Measurements from ENCODE around the gene UGT1A5.
A peak's percentile ranks its signal among the peaks of the same experiment; 100 is the strongest.
"Not testable (repeated sequence)": the region's sequence is repeated elsewhere in the genome, so short reads cannot be mapped to it uniquely, and the experiment has no call there.

UGT1A5 gene

DNA sequence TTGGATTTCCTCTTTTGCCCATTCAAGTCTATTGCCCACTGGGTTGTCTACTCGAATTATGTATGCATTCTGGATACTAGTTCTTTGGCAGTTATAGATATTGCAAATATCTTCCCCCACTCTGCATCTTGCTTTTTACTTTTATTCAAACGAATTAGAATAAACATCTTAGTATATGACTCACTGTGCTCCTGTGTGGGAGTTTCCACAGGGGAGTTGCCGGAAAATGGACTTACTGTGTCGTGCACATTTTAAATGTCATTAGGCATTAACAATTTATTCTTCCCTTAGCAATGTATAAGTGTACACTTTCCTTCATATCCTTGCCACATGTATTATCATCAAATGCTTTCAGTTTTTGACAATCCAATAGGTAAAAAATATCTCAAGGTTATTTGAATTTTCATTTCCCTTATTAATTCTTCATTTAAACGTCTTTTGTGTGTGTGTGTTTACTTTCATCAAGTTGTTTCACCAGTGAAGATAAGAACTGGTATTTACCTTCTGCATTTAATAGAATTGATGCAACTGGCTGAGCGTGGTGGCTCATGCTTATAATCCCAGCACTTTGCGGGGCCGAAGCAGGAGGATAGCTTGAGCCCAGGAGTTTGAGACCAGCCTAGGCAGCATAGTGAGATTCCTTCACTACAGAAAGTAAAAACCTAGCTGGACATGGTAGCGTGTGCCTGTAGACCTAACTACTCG, 4.6 kb upstream of the UGT1A5 start:
- ATAC-seq (no peak), DNase-seq (no peak)

DNA sequence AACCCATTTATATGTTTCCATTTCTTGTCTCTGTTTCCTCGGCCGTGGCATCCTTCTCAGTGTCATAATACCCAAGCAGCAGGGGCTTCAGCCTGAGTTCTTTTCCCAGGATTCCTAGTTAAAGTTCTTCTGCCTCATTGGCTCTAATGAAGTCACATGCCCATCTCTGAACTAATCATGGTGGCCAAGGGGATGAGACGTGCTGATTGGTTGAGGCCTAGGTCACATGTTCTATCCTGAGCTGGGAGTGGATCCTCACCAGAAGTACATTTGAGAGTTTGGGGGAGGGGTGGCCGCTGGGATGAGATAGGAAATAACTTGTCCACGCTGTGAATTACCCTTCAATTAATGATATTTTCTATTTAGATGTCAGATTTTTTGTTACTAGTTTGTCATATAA, 3.8 kb upstream of the UGT1A5 start:
- Mint-ChIP-seq H3K27me3 (peaks cover 9% of the 10 kb centered on the region), H3K36me3 (ENCODE audit: low read depth) (no peaks in the 10 kb centered on the region)

More for the DNA sequence above, 4.6 kb upstream of the UGT1A5 start:
- no peaks in the 10 kb centered on the region for H3K9me3 Mint-ChIP-seq
- H3K27me3 Mint-ChIP-seq = peaks cover 7% of the 10 kb centered on the region
- H3K4me3 Mint-ChIP-seq = no peak overlapping the region
- no peak overlapping the region for H3K27ac Mint-ChIP-seq
- no peaks in the 10 kb centered on the region for H3K4me1 Mint-ChIP-seq
- H3K36me3 Mint-ChIP-seq (ENCODE audit: low read depth) = no peaks in the 10 kb centered on the region

DNA sequence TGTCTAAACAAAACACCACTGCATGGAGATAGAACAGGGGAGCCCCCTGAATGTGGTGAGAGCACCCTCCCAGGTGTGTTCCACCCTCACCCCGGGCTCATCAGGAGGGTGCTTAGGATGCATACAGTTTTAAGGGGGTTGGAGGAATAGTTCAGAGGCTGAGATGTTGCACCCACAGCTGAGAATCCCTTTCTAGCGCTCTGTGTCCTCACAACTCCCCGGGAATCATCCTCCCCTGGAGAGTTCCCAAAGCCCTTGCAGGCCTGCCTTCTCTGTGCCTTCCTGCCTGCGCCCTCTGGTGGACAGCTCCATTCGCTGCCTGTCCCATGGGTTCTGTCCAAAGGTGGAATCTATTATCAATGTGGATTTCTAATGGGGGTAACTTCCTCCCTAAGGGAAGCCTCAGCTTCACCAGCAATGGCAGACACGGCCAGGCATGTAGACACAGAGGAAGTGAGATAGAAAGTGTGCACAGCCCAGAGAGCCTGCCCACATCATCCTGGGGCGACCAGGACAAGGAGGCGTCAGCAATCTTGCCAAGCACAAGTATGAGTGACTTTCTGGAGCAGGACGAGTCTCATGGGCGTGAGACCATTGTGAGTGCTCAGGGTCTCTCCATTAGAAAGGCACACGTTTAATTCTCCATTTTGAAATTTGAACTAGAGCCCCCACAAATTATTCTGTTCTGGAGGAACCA, 1.2 kb upstream of the UGT1A5 start:
- Mint-ChIP-seq H3K4me1 (peaks cover 2% of the 10 kb centered on the region), H3K4me3 (no peak overlapping the region), H3K9me3 (no peaks in the 10 kb centered on the region), H3K27me3 (peaks cover 13% of the 10 kb centered on the region), H3K36me3 (ENCODE audit: low read depth) (no peaks in the 10 kb centered on the region), H3K27ac (no peak overlapping the region)
- peak; percentile 77 for DNase-seq
- ATAC-seq = peak; percentile 68

More for the DNA sequence above, 3.8 kb upstream of the UGT1A5 start:
- no peak for DNase-seq
- Mint-ChIP-seq H3K4me3 (no peak overlapping the region), H3K9me3 (no peaks in the 10 kb centered on the region), H3K27ac (no peak overlapping the region), H3K4me1 (peaks cover 1% of the 10 kb centered on the region)
- no peak for ATAC-seq

DNA sequence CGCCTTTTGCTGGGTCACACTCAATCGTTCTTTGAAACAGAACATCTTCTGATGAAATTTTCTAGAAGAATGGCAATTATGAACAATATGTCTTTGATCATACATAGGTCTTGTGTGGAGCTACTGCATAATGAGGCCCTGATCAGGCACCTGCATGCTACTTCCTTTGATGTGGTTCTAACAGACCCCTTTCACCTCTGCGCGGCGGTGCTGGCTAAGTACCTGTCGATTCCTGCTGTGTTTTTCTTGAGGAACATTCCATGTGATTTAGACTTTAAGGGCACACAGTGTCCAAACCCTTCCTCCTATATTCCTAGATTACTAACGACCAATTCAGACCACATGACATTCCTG, 532 bp downstream of the UGT1A5 start:
- H3K4me1 Mint-ChIP-seq = peaks cover 2% of the 10 kb centered on the region
- peaks cover 13% of the 10 kb centered on the region for H3K27me3 Mint-ChIP-seq

DNA sequence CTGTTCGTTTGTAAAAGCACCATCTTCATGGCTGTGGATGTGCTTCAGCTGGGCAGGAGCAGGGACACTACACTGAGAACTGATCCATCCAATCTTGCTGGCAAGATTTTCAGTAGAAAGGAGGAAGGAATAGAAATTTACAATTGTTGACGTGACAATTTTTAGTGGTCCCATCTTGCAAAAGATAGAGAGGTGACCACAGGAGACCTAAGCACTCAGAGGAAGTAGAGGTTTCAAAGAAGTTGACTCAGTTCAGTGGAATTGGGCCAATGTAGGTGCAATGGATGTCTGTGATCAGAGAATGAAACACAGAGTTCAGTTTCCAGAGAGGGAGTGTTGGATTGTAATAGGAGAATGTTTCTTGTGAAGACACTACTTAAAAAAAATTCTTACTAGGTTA, 1.4 kb downstream of the UGT1A5 start:
- ATAC-seq (no peak), DNase-seq (no peak)
- H3K27ac Mint-ChIP-seq = no peak overlapping the region
- no peaks in the 10 kb centered on the region for H3K36me3 Mint-ChIP-seq (ENCODE audit: low read depth)
- H3K9me3 Mint-ChIP-seq = no peaks in the 10 kb centered on the region
- H3K4me3 Mint-ChIP-seq = no peak overlapping the region
- peaks cover 2% of the 10 kb centered on the region for H3K4me1 Mint-ChIP-seq
- peaks cover 13% of the 10 kb centered on the region for H3K27me3 Mint-ChIP-seq

More for the DNA sequence above, 532 bp downstream of the UGT1A5 start:
- H3K27ac Mint-ChIP-seq = no peak overlapping the region
- H3K4me3 Mint-ChIP-seq = no peak overlapping the region
- no peaks in the 10 kb centered on the region for H3K9me3 Mint-ChIP-seq
- H3K36me3 Mint-ChIP-seq (ENCODE audit: low read depth) = no peaks in the 10 kb centered on the region
- ATAC-seq (no peak), DNase-seq (no peak)

DNA sequence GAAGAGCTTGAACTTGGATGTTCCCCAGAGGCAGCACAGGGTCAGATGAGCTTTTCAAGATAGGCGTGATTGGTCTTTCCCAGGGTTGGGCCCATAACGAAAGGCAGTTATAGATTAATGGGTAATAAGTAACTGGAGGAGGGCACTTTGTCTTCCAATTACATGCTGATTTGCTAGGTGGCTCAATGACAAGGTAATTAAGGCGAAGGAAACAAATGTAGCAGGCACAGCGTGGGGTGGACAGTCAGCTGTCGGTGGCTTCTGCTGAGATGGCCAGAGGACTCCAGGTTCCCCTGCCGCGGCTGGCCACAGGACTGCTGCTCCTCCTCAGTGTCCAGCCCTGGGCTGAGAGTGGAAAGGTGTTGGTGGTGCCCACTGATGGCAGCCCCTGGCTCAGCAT, 5.8 kb downstream of the UGT1A5 start, which contains the start of gene UGT1A4:
Gene UGT1A4, plus strand, starts transcription at position 185 of the 400 bp plus-strand sequence. Its CDS starts 85 bp downstream, at position 270.
- peaks cover 2% of the 10 kb centered on the region for H3K4me1 Mint-ChIP-seq
- H3K36me3 Mint-ChIP-seq (ENCODE audit: low read depth) = no peaks in the 10 kb centered on the region
- H3K27ac Mint-ChIP-seq = no peak within 1 kb of the TSS
- no peaks in the 10 kb centered on the region for H3K9me3 Mint-ChIP-seq
- DNase-seq = no peak
- peaks cover 22% of the 10 kb centered on the region for H3K27me3 Mint-ChIP-seq
- ATAC-seq = no peak
- H3K4me3 Mint-ChIP-seq = no peak within 1 kb of the TSS

DNA sequence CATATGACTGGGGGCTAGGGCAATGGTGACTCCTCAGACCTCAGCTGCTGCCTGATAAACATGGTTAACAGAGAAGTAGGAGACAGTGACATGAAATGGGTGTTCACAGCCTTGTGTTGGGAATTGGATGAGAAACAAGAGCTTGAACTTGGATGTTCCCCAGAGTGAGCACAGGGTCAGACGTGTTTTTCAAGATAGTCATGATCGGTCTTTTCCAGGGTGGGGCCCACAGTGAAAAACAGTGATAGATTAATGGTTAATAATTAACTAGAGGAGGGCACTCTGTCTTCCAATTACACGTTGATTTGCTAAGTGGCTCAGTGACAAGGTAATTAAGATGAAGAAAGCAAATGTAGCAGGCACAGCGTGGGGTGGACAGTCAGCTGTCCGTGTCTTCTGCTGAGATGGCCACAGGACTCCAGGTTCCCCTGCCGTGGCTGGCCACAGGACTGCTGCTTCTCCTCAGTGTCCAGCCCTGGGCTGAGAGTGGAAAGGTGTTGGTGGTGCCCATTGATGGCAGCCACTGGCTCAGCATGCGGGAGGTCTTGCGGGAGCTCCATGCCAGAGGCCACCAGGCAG, 16.1 kb downstream of the UGT1A5 start, which contains the start of gene UGT1A3:
Gene UGT1A3, plus strand, starts transcription at position 320 of the 579 bp plus-strand sequence. Its CDS starts 85 bp downstream, at position 405.
- ATAC-seq (no peak), DNase-seq (no peak)
- peaks cover 14% of the 10 kb centered on the region for H3K27me3 Mint-ChIP-seq
- H3K27ac Mint-ChIP-seq = no peak within 1 kb of the TSS
- no peaks in the 10 kb centered on the region for H3K9me3 Mint-ChIP-seq
- H3K4me3 Mint-ChIP-seq = no peak within 1 kb of the TSS
- H3K36me3 Mint-ChIP-seq (ENCODE audit: low read depth) = no peaks in the 10 kb centered on the region
- no peaks in the 10 kb centered on the region for H3K4me1 Mint-ChIP-seq

DNA sequence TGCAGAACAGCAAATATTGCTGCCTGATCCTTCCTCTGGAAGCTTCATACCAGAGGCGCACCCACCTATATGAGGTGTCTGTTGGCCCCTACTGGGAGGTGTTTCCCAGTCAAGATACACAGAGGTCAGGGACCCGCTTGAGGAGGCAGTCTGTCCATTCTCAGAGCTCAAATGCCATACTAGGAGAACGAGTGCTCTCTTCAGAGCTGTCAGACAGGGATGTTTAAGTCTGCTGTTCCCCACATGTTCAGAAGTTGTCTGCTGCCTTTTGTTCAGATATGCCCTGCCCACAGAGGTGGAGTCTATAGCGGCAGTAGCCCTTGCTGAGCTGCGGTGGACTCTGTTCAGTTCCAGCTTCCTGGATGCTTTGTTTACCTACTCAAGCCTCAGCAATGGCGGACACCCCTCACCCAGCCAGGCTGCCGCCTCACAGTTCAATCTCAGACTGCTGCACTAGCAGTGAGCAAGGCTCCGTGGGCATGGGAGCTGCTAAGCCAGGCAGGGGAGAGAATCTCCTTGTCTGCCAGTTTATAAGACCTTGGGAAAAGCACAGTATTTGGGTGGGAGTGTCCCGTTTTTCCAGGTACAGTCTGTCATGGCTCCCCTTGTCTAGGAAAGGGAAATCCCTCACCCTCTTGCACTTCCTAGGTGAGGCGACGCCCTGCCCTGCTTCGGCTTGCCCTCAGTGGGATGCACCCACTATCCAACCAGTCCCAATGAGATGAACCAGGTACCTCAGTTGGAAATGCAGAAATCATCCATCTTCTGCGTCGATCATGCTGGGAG, 24.4 kb downstream of the UGT1A5 start:
- H3K9me3 Mint-ChIP-seq; H3K4me3 Mint-ChIP-seq; H3K36me3 Mint-ChIP-seq (ENCODE audit: low read depth); ATAC-seq; H3K27ac Mint-ChIP-seq; DNase-seq; H3K4me1 Mint-ChIP-seq: not testable (repeated sequence)
- H3K27me3 Mint-ChIP-seq = peaks cover 18% of the 10 kb centered on the region

DNA sequence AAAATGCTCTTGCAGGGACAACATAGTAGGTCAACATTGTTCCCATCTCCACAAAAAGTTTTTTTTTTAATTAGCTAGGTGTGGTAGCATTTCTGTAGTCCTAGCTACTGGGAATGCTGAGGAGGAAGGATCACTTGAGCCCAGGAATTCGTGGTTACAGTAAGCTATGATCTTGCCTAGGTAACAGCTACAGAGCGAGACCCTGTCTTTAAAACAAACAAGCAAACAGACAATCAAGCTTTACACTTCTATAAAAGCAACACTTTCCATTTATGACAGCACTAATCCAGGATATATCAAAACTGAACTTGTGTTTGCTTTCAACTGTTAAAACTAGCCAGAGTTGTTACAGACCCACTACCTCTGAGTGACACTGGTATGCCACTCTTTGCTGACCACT, 28.2 kb downstream of the UGT1A5 start:
- Mint-ChIP-seq H3K27me3 (peaks cover 8% of the 10 kb centered on the region), H3K27ac (no peak overlapping the region), H3K4me1 (no peaks in the 10 kb centered on the region), H3K36me3 (ENCODE audit: low read depth) (no peaks in the 10 kb centered on the region), H3K9me3 (no peaks in the 10 kb centered on the region), H3K4me3 (no peak overlapping the region)
- ATAC-seq (no peak), DNase-seq (no peak)

DNA sequence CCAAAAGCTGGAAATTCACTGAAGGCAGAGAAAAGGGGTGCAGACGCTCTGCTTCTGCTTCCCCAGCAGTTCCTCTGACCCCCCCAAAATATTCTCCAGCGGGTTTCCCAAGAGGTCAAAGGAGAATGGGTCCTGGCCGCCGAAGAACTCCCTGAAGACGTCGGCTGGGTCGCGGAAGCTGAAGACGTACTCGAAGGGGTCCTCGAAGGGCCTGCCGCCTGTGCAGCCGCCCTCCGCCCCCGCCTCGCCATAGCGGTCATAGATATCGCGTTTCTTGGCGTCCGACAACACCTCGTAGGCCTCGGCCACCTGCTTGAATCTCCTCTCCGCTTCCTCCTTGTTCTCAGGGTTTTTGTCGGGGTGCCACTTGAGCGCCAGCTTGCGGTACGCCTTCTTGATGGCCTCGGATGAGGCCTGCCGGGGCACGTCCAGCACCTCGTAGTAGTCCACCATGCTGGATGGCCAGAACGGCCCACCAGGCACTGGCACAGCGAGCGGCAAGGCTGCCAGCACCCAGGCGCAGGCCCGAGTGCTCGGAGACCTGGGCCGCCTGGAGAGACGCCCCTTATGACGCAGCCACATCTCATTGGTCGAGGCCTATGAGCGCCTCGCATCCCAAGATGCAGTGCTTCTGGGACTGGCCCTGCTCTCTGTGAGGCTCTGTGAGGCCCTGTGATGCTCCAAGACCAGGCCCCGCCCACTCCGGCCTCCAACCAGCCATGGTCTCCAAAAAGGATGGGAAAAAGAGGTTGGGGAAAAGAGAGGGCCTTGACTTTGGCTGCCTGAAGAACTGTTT, 31.0 kb downstream of the UGT1A5 start:
- Mint-ChIP-seq H3K4me3 (no peak overlapping the region), H3K27me3 (peaks cover 6% of the 10 kb centered on the region), H3K4me1 (no peaks in the 10 kb centered on the region), H3K27ac (no peak overlapping the region), H3K36me3 (ENCODE audit: low read depth) (no peaks in the 10 kb centered on the region), H3K9me3 (no peaks in the 10 kb centered on the region)
- ATAC-seq (no peak), DNase-seq (no peak)

DNA sequence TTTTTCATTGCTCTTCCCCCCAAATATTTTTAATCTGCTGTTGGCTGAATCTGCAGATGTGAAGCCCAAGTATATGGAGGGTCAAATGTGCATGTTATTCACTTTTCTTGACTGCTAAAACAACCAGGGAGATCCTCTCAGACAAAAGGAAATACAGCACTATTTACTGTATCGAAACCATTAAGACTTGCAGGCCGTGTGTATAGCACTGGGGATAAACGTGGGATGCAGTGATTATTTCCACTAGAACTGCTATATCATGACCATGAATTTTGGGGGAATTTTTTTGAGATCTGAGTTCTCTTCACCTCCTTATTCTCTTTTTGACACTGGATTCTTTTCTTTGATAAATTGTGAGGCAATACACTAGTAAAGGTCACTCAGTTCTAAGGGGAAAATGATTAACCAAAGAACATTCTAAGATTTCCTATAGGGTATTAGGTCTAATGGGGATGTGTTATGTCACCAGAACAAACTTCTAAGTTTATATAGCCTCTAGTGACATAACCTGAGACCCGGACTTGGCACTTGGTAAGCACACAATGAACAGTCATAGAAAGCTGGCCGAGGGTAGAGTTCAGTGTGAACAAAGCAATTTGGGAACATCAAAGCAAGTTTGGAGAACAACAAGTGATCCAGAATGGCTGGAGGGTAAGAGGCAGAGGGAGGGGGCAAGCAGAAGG, 32.5 kb downstream of the UGT1A5 start:
- H3K27me3 Mint-ChIP-seq = peaks cover 5% of the 10 kb centered on the region
- H3K27ac Mint-ChIP-seq = no peak overlapping the region
- ATAC-seq = no peak
- peaks cover 4% of the 10 kb centered on the region for H3K9me3 Mint-ChIP-seq
- no peak overlapping the region for H3K4me3 Mint-ChIP-seq
- no peaks in the 10 kb centered on the region for H3K36me3 Mint-ChIP-seq (ENCODE audit: low read depth)
- DNase-seq = no peak
- H3K4me1 Mint-ChIP-seq = no peaks in the 10 kb centered on the region

DNA sequence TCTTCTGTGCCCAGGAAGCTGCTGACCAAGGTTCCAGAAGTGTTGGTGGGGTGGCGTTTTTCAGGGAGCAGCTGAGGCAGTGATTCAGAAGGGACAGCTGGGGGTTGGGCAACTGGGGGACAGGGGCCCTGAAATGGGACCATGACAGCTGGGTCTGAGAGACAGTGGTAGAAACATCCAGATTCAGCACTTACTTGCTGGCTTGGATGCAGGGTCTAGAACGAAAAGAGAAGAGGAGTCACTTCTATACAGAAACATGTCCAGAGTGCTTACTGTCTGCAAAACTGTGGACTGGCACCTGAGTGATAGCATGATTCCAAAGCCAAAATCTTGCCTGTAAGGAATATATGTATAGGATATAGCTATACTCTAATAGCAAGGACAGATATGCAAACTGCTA, 33.1 kb downstream of the UGT1A5 start:
- not testable (repeated sequence) for H3K4me3 Mint-ChIP-seq, DNase-seq

DNA sequence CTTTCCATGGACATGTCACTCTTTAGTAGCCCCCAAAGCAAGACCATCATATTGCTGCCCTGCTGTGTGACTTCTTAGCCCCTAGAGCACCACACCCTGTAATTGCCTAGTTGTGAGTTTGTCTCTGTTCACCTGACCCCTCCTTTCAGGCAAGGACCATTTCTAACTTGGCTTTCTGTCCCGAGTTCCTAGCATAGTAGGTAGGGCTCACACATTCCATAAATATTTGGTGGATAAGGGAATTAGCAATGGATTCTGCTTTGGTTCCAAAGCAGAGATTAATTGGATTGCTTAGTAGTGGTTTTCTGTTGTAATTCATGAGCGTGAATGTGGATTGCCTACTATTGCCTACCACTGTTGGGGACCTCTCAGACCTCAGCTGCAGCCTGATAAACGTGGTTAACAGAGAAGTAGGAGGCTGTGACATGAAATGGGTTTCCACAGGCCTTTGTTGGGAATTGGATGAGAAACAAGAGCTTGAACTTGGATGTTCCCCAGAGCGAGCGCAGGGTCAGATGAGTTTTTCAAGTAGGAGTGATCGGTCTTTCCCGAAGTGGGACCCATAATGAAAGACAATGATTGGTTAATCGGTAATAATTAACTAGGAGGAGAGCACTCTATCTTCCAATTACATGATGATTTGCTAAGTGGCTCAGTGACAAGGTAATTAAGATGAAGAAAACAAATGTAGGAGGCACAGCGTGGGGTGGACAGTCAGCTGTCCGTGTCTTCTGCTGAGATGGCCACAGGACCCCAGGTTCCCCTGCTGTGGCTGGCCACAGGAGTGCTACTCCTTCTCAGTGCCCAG, 34.0 kb downstream of the UGT1A5 start:
- Mint-ChIP-seq H3K27me3 (peaks cover 5% of the 10 kb centered on the region), H3K4me1 (no peaks in the 10 kb centered on the region), H3K9me3 (peaks cover 15% of the 10 kb centered on the region), H3K36me3 (ENCODE audit: low read depth) (peaks cover 1% of the 10 kb centered on the region), H3K27ac (no peak overlapping the region), H3K4me3 (no peak overlapping the region)
- no peak for DNase-seq
- ATAC-seq = no peak

More for the DNA sequence above, 33.1 kb downstream of the UGT1A5 start:
- ATAC-seq; H3K9me3 Mint-ChIP-seq; H3K4me1 Mint-ChIP-seq; H3K27ac Mint-ChIP-seq; H3K36me3 Mint-ChIP-seq (ENCODE audit: low read depth); H3K27me3 Mint-ChIP-seq: not testable (repeated sequence)
